Hepatocyte (in vitro differentiated cells): ENCODE data around the gene ACOT12. TPM values are rescaled to one million over a fixed set of nuclear protein-coding genes. Genes with fewer than 3 reads are reported as not detected.

Source experiments
- DNase-seq: peaks from one replicate; pipeline ENCODE4 v3.0.0-alpha.2; 2016; ENCODE audit warnings: low spot score
- H2AFZ ChIP-seq: fragments of 200-600 bp; sonication (generic); 2 replicates; pipeline ENCODE4 v1.6.0; 2016; ENCODE audit warnings: antibody characterized with exemption, mild to moderate bottlenecking
- H3K27ac ChIP-seq: fragments of 200-600 bp; sonication (generic); 2 replicates; pipeline ENCODE4 v1.5.1; 2016; ENCODE audit warnings: mild to moderate bottlenecking
- H3K27me3 ChIP-seq: fragments of 200-600 bp; sonication (generic); 2 replicates; pipeline ENCODE4 v1.6.1; 2016
- H3K36me3 ChIP-seq: fragments of 200-600 bp; sonication (generic); replicated peaks from 2 replicates; pipeline ENCODE4 v1.5.1; 2016; ENCODE audit warnings: low read depth; ENCODE audit not compliant: insufficient read depth
- H3K4me1 ChIP-seq: fragments of 200-600 bp; sonication (generic); 2 replicates; pipeline ENCODE4 v1.5.1; 2016; ENCODE audit warnings: mild to moderate bottlenecking, moderate library complexity; ENCODE audit not compliant: insufficient read depth
- H3K4me2 ChIP-seq: fragments of 200-600 bp; sonication (generic); 2 replicates; pipeline ENCODE4 v1.6.0; 2016
- H3K4me3 ChIP-seq: fragments of 200-600 bp; sonication (generic); 2 replicates; pipeline ENCODE4 v1.5.1; 2016; ENCODE audit warnings: mild to moderate bottlenecking
- H3K79me2 ChIP-seq: fragments of 200-600 bp; sonication (generic); 2 replicates; pipeline ENCODE4 v1.6.0; 2017; ENCODE audit warnings: mild to moderate bottlenecking
- H3K9me2 ChIP-seq: fragments of 200-600 bp; sonication (generic); replicated peaks from 2 replicates; pipeline ENCODE4 v1.6.0; 2017; ENCODE audit warnings: mild to moderate bottlenecking; ENCODE audit not compliant: insufficient read depth
- H3K9me3 ChIP-seq: fragments of 200-600 bp; sonication (generic); 2 replicates; pipeline ENCODE4 v1.5.1; 2016; ENCODE audit warnings: low read depth, mild to moderate bottlenecking
- H4K20me1 ChIP-seq: fragments of 200-600 bp; sonication (generic); 2 replicates; pipeline ENCODE4 v1.6.0; 2016; ENCODE audit warnings: mild to moderate bottlenecking; ENCODE audit not compliant: insufficient read depth, poor library complexity, severe bottlenecking
- CTCF ChIP-seq: fragments of 200-600 bp; sonication (generic); IDR thresholded peaks from 2 replicates; pipeline ENCODE4 v1.5.1; 2016; ENCODE audit warnings: antibody characterized with exemption, mild to moderate bottlenecking; ENCODE audit not compliant: poor library complexity
- EZH2 ChIP-seq: fragments of 200-600 bp; sonication (generic); IDR thresholded peaks from 2 replicates; pipeline ENCODE4 v1.6.1; 2016; ENCODE audit warnings: antibody characterized with exemption, mild to moderate bottlenecking, borderline replicate concordance
- EZH2phosphoT487 ChIP-seq: fragments of 200-600 bp; sonication (generic); IDR thresholded peaks from one replicate; pipeline ENCODE4 v1.6.1; 2018; ENCODE audit warnings: antibody characterized with exemption, mild to moderate bottlenecking, low read depth, moderate library complexity; ENCODE audit not compliant: unreplicated experiment, severe bottlenecking
- WGBS: methylation state at CpG from one replicate; pipeline ENCODE4 v1.1.6; 2016; ENCODE audit warnings: low lambda C conversion rate; ENCODE audit errors: missing lambda C conversion rate; 5-methylcytosine and 5-hydroxymethylcytosine counted together
- polyA plus RNA-seq: library from polyadenylated mRNA; unstranded; fragments of >200 nt; fragmentation: Nextera tagmentation; extraction: Ambion mirVana; gene quantifications from 2 replicates; pipeline ENCODE4 v1.2.1, GENCODE V29; 2016
- total RNA-seq: library from RNA; depleted of rRNA; stranded (reverse); fragments of >200 nt; gene quantifications from 2 replicates; pipeline ENCODE4 v1.2.3, GENCODE V29; 2014

Gene ACOT12
- total and polyA plus RNA-seq, 2 experiments from 2014 or later = 2.9 to 10.2 TPM

GRCh38 chr5:81308836-81309235 is 85.1 kb downstream of the ACOT12 start:
- no peak overlapping the region for H3K27ac ChIP-seq
- no peaks in the 10 kb centered on the region for H3K4me1 ChIP-seq
- H3K4me2 ChIP-seq = no peak overlapping the region
- H3K9me3 ChIP-seq = no peaks in the 10 kb centered on the region
- no peaks in the 10 kb centered on the region for H3K36me3 ChIP-seq
- H3K27me3 ChIP-seq = no peaks in the 10 kb centered on the region
- WGBS = 96% methylated on average over 2 of the region's 2 CpGs
- H3K79me2 ChIP-seq = peaks cover 13% of the 10 kb centered on the region
- TF ChIP-seq EZH2phosphoT487 (no peak), EZH2 (no peak), CTCF (no peak)
- no peaks in the 10 kb centered on the region for H3K9me2 ChIP-seq
- no peak overlapping the region for H3K4me3 ChIP-seq
- DNase-seq = no peak
- no peaks in the 10 kb centered on the region for H4K20me1 ChIP-seq
- H2AFZ ChIP-seq = no peak overlapping the region

GRCh38 chr5:81305785-81306184 is 88.1 kb downstream of the ACOT12 start:
- Histone ChIP-seq H3K4me3 (no peak overlapping the region), H3K27ac (no peak overlapping the region), H4K20me1 (no peaks in the 10 kb centered on the region), H3K9me2 (no peaks in the 10 kb centered on the region), H3K4me2 (no peak overlapping the region), H3K79me2 (peaks cover 35% of the 10 kb centered on the region), H3K27me3 (no peaks in the 10 kb centered on the region), H3K9me3 (no peaks in the 10 kb centered on the region), H3K4me1 (peaks cover 7% of the 10 kb centered on the region), H3K36me3 (no peaks in the 10 kb centered on the region), H2AFZ (no peak overlapping the region)
- no peak for DNase-seq
- TF ChIP-seq CTCF (no peak), EZH2 (no peak), EZH2phosphoT487 (no peak)

- peaks cover 53% of the 10 kb centered on the region for H3K79me2 ChIP-seq
Measured at GRCh38 chr5:81303563-81303962, 90.4 kb downstream of the ACOT12 start.

More at GRCh38 chr5:81303563-81303962, 90.4 kb downstream of the ACOT12 start:
- Histone ChIP-seq H2AFZ (no peak overlapping the region), H3K36me3 (no peaks in the 10 kb centered on the region), H3K4me2 (no peak overlapping the region), H3K9me3 (no peaks in the 10 kb centered on the region), H3K27ac (no peak overlapping the region), H3K9me2 (no peaks in the 10 kb centered on the region), H4K20me1 (no peaks in the 10 kb centered on the region), H3K27me3 (no peaks in the 10 kb centered on the region), H3K4me3 (no peak overlapping the region), H3K4me1 (peaks cover 15% of the 10 kb centered on the region)
- TF ChIP-seq EZH2phosphoT487 (no peak), CTCF (no peak), EZH2 (no peak)
- 100% methylated on average over 1 of the region's 1 CpG for WGBS
- no peak for DNase-seq
